Measurements from ENCODE around the gene PRDX5. TPM values are rescaled to one million over a fixed set of nuclear protein-coding genes. Genes with fewer than 3 reads are reported as not detected.

PRDX5 gene
- total RNA-seq, 2 experiments from 2014 or later, result 125 to 163 TPM

DNA sequence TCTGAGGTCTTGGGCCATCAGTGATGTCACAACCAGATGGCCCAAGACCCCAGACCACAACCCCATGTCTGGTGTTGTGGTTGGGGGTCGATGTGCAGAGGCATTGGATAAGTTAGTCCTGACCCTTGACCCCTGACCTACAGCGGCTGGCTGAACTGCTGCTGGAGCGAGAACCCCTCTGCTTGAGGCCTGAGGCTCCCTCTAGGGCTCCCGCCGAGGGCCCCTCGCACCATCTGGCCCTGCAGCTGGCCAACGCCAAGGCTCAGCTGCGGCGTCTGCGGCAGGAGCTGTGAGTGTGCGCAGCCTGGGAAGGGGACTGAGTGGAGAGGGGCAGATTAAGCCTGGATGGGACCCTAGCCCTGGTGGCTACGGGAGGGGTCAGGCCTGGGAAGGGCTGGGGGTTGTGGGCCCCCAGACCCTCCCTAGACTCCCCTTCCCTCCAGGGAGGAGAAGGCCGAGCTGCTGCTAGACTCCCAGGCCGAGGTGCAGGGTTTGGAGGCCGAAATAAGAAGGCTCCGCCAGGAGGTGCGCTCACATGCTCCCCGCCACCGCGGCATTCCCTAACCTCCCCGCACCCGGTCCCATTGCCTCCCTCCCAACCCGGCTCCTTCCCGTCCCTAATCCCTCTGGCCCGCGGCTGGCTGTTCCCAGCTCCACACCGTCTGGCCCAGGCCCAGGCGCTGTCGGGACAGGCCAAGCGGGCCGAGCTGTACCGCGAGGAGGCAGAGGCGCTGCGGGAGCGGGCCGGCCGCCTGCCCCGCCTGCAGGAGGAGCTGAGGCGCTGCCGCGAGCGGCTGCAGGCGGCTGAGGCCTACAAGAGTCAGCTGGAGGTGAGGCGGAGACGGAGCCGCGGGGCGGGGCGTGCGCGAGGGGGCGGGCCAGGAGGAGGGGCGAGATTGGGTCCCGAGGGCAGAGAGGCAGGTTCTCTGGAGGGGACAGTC is 24.2 kb downstream of the PRDX5 start:
- Mint-ChIP-seq H3K9me3 (ENCODE audit: low read depth) (no peaks in the 10 kb centered on the region), H3K4me3 (peak overlapping the region; percentile 30), H3K27ac (no peak overlapping the region), H3K4me1 (peaks cover 50% of the 10 kb centered on the region), H3K36me3 (peaks cover 25% of the 10 kb centered on the region), H3K27me3 (no peaks in the 10 kb centered on the region)
- DNase-seq (peak; percentile 95), ATAC-seq (peak; percentile 78)
- CTCF ChIA-PET, result interaction anchor here (0.7 to 5.1 kb wide), 16 partner anchors 10 to 310 kb away, joined by 3 to 51 read pairs (median 6); partner anchors contain the start of genes CATSPERZ, PRDX5 and TRMT112

DNA sequence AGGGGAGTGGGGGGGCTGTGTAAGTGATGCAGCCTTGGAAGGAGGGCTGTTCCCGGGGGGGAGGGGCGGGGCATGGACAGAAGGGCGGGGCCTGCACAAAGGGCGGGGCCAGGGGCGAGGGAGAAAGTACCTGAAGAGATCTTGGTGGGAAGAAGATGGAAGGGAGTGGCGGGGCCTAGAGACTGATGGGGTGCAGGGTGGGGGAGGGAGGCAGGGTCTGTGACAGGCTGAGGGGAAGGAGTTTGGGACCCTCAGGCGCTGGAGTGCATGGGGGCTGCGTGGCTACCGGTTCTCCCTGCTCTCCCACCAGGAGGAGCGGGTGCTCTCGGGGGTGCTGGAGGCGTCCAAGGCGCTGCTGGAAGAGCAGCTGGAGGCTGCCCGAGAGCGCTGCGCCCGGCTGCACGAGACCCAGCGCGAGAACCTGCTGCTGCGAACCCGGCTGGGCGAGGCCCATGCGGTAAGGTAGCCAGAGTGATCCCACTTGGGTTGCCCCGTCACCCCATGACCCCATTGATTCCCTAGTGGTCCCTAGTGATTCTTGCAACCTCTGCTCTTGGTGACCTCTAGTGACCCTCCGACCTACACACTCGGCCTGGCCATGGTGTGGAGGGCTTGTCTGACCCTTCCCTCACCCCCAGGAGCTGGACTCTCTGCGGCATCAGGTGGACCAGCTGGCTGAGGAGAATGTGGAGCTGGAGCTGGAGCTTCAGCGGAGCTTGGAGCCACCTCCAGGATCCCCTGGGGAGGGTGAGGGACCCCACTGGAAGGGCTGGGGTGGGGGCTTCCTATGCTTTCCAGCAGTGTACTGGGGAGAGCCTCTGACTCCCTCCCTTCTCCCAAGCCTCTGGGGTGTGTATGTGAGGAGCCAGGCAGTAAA is 25.2 kb downstream of the PRDX5 start:
- H3K4me3 Mint-ChIP-seq, result peak overlapping the region; percentile 30
- ATAC-seq, result no peak
- DNase-seq, result no peak
- H3K36me3 Mint-ChIP-seq, result peaks cover 18% of the 10 kb centered on the region
- H3K4me1 Mint-ChIP-seq, result peaks cover 42% of the 10 kb centered on the region
- CTCF ChIA-PET, result interaction anchor here (0.9 to 5.1 kb wide), 13 partner anchors 10 to 308 kb away, joined by 3 to 51 read pairs (median 6); partner anchors contain the start of genes PRDX5 and TRMT112
- no peaks in the 10 kb centered on the region for H3K9me3 Mint-ChIP-seq (ENCODE audit: low read depth)
- no peaks in the 10 kb centered on the region for H3K27me3 Mint-ChIP-seq
- no peak overlapping the region for H3K27ac Mint-ChIP-seq

DNA sequence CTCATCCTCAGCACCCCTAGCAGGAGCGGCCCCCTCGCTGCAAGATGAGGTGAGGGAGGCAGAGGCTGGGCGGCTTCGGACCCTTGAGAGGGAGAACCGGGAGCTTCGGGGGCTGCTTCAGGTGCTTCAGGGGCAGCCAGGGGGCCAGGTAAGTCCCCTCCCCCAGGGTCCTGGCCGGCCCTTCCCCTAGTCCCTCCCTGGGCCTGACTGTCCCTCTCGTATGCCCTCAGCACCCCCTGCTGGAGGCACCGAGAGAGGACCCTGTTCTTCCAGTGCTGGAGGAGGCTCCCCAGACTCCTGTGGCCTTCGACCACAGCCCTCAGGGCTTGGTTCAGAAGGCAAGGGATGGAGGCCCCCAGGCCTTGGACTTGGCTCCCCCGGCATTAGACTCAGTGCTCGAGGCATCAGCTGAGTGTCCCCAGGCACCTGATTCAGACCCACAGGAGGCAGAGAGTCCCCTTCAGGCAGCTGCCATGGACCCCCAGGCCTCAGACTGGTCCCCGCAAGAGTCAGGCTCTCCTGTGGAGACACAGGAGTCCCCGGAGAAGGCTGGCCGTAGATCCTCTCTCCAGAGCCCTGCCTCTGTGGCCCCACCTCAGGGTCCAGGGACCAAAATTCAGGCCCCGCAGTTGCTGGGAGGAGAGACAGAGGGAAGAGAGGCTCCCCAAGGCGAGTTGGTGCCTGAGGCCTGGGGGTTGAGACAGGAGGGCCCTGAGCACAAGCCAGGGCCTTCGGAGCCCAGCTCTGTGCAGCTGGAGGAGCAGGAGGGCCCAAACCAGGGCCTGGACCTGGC is 26.0 kb downstream of the PRDX5 start:
- CTCF ChIA-PET, result interaction anchor here (0.9 to 5.1 kb wide), 4 partner anchors 9 to 73 kb away, joined by 3 to 51 read pairs (median 6); no protein-coding TSS in a partner anchor
- H3K4me1 Mint-ChIP-seq, result peaks cover 34% of the 10 kb centered on the region
- no peak overlapping the region for H3K4me3 Mint-ChIP-seq
- H3K36me3 Mint-ChIP-seq, result peaks cover 16% of the 10 kb centered on the region
- H3K27ac Mint-ChIP-seq, result no peak overlapping the region
- no peak for DNase-seq
- no peak for ATAC-seq
- H3K27me3 Mint-ChIP-seq, result no peaks in the 10 kb centered on the region
- H3K9me3 Mint-ChIP-seq (ENCODE audit: low read depth), result no peaks in the 10 kb centered on the region

DNA sequence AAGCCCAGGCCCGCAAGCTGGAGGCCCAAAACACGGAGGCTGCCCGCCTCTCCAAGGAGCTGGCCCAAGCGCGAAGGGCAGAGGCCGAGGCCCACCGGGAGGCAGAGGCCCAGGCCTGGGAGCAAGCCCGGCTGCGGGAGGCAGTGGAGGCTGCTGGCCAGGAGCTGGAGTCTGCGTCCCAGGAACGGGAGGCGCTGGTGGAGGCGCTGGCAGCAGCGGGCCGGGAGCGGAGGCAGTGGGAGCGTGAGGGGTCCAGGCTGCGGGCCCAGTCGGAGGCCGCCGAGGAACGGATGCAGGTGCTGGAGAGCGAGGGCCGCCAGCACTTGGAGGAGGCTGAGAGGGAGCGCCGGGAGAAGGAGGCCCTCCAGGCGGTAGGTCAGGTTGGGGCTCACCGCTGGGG is 26.9 kb downstream of the PRDX5 start:
- DNase-seq (no peak), ATAC-seq (no peak)
- CTCF ChIA-PET, result interaction anchor here (1.5 to 1.6 kb wide), 3 partner anchors 10 to 30 kb away, joined by 3 to 5 read pairs (median 3); no protein-coding TSS in a partner anchor
- Mint-ChIP-seq H3K4me1 (peaks cover 26% of the 10 kb centered on the region), H3K36me3 (peaks cover 18% of the 10 kb centered on the region), H3K4me3 (no peak overlapping the region), H3K27ac (no peak overlapping the region), H3K9me3 (ENCODE audit: low read depth) (no peaks in the 10 kb centered on the region), H3K27me3 (no peaks in the 10 kb centered on the region)

DNA sequence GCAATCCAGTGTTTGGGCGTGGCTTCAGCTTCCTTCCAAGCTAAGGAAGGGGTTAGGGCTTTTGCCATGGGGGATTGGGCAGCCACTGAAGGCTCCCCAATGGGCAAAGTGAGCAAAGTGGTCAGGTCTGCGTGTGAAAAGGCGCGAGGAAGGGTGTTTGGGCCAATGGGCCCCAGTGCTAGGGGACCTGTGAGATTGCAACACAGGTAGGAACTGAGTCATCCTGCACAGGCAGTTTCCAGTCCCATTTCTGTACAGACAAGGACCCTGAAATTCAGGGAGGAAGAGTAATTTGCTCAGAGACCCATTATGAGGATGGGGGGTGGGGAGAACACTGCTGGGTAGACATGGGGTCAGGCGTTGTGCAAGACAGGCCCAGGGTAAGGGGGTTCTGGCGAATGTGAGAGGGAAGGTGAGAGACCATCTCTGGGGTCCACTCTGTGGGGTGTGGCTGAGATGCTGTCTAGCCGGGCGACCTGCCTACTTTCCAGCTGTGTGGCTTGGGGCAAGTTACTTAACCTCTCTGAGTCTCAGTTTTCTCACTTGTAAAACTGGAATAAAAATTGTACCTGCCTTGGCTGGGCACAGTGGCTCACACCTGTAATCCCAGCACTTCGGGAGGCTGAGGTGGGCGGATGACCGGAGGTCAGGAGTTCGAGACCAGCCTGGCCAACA is 29.4 kb downstream of the PRDX5 start:
- DNase-seq, result no peak
- Mint-ChIP-seq H3K36me3 (peaks cover 13% of the 10 kb centered on the region), H3K27me3 (no peaks in the 10 kb centered on the region), H3K9me3 (ENCODE audit: low read depth) (no peaks in the 10 kb centered on the region), H3K27ac (no peak overlapping the region), H3K4me1 (peaks cover 11% of the 10 kb centered on the region), H3K4me3 (no peak overlapping the region)
- ATAC-seq, result no peak
- CTCF ChIA-PET, result no interaction called here

DNA sequence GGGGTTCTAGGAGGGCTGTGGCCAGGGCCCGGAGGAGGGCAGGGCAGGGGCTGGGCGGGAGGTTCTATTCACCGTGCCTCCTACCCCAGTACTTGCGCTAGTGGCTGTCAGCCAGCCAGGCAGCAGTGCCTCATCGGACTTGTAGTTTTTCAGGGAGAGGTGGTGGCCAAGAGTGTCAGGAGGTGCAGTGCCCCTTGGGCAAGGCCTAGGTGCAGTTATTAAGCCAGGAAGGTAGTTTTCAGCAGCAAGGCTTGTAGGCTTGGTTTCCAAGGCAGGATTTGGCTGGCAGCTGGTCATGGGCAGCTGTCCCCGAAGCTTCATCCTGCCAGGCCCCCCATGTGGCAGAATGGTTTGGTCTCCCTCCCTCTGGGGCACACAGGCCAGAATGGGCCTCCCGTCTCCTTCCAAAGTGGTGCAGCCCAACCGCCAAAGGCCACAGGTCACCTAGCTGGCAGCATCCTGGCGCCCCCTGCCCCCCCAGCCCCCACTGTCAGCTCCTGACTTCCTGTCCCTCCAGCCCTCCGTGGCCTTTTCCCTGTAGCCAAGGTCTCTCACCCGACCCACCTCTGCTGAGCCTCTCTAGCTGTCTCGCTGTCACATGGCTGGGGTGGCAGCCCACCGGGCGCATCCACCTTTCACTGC is 30.6 kb downstream of the PRDX5 start:
- CTCF ChIA-PET, result interaction anchor here (2.5 kb wide), 1 partner anchor 101 kb away, joined by 6 read pairs; no protein-coding TSS in a partner anchor
- Mint-ChIP-seq H3K4me3 (no peak overlapping the region), H3K9me3 (ENCODE audit: low read depth) (no peaks in the 10 kb centered on the region), H3K27me3 (no peaks in the 10 kb centered on the region), H3K4me1 (peaks cover 11% of the 10 kb centered on the region), H3K36me3 (peaks cover 12% of the 10 kb centered on the region), H3K27ac (no peak overlapping the region)
- ATAC-seq (no peak), DNase-seq (no peak)

DNA sequence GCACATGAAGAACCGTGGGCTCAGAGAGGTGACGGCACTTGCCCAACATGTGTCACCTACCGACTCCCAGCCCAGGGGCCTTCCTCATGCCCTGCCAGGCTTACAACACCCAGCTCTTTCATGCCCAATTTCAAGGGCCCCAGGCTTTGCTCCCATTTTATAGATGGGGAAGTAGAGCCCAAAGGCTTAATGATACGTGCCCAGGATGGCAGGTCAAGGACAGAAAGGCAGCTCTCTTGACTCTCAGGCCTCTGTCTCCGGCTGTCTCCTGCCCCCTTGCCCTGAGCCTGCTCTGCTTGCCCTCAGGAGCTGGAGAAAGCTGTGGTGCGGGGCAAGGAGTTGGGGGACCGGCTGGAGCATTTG is 31.1 kb downstream of the PRDX5 start:
- H3K27ac Mint-ChIP-seq, result no peak overlapping the region
- ATAC-seq (no peak), DNase-seq (no peak)
- H3K27me3 Mint-ChIP-seq, result no peaks in the 10 kb centered on the region
- peaks cover 11% of the 10 kb centered on the region for H3K4me1 Mint-ChIP-seq
- no peaks in the 10 kb centered on the region for H3K9me3 Mint-ChIP-seq (ENCODE audit: low read depth)
- peaks cover 12% of the 10 kb centered on the region for H3K36me3 Mint-ChIP-seq
- no peak overlapping the region for H3K4me3 Mint-ChIP-seq
- CTCF ChIA-PET, result interaction anchor here (2.0 to 2.5 kb wide), 2 partner anchors 31 to 100 kb away, joined by 5 to 6 read pairs; partner anchors contain the start of genes PRDX5 and TRMT112

DNA sequence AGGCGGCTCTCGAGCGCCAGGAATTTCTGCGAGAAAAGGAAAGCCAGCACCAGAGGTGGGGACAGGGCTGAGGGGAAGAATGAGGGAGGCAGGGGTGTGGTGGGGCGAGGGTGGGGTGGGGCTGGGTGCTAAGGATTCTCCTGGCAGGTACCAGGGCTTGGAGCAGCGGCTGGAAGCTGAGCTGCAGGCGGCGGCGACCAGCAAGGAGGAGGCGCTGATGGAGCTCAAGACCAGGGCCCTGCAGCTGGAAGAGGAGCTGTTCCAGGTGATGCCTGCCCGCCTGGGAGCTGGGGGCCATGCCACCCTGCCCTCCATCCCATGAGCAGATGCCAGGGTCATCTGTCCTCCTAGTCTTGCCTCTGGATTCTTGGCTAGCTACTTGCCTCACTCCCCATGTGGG is 31.5 kb downstream of the PRDX5 start:
- CTCF ChIA-PET, result interaction anchor here (2.0 to 2.5 kb wide), 2 partner anchors 32 to 100 kb away, joined by 5 to 6 read pairs; partner anchors contain the start of genes PRDX5 and TRMT112
- no peaks in the 10 kb centered on the region for H3K9me3 Mint-ChIP-seq (ENCODE audit: low read depth)
- peaks cover 11% of the 10 kb centered on the region for H3K4me1 Mint-ChIP-seq
- DNase-seq (no peak), ATAC-seq (no peak)
- peaks cover 12% of the 10 kb centered on the region for H3K36me3 Mint-ChIP-seq
- no peak overlapping the region for H3K4me3 Mint-ChIP-seq
- H3K27ac Mint-ChIP-seq, result no peak overlapping the region
- no peaks in the 10 kb centered on the region for H3K27me3 Mint-ChIP-seq

DNA sequence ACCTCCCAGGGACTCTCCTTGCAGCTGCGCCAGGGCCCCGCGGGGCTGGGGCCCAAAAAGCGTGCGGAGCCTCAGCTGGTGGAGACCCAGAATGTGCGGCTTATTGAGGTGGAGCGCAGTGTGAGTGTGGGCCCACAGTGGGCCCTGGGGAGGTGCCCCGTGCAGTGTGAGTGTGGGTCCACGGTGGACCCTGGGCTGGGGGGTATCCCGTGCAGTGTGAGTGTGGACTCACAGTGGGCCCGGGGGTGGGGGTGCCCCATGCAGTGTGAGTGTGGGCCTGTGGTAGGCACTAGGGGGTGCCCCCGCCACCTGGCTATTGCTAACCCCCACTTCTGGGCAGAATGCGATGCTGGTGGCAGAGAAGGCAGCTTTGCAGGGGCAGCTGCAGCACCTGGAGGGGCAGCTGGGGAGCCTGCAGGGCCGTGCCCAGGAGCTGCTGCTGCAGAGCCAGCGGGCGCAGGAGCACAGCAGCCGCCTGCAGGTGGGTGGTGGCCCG is 33.3 kb downstream of the PRDX5 start:
- ATAC-seq (no peak), DNase-seq (no peak)
- H3K36me3 Mint-ChIP-seq, result peaks cover 7% of the 10 kb centered on the region
- peaks cover 2% of the 10 kb centered on the region for H3K4me1 Mint-ChIP-seq
- no peak overlapping the region for H3K27ac Mint-ChIP-seq
- H3K4me3 Mint-ChIP-seq, result no peak overlapping the region
- CTCF ChIA-PET, result interaction anchor here (1.4 to 3.1 kb wide), 2 partner anchors 9 kb away, joined by 6 to 14 read pairs; no protein-coding TSS in a partner anchor
- no peaks in the 10 kb centered on the region for H3K9me3 Mint-ChIP-seq (ENCODE audit: low read depth)
- H3K27me3 Mint-ChIP-seq, result no peaks in the 10 kb centered on the region

DNA sequence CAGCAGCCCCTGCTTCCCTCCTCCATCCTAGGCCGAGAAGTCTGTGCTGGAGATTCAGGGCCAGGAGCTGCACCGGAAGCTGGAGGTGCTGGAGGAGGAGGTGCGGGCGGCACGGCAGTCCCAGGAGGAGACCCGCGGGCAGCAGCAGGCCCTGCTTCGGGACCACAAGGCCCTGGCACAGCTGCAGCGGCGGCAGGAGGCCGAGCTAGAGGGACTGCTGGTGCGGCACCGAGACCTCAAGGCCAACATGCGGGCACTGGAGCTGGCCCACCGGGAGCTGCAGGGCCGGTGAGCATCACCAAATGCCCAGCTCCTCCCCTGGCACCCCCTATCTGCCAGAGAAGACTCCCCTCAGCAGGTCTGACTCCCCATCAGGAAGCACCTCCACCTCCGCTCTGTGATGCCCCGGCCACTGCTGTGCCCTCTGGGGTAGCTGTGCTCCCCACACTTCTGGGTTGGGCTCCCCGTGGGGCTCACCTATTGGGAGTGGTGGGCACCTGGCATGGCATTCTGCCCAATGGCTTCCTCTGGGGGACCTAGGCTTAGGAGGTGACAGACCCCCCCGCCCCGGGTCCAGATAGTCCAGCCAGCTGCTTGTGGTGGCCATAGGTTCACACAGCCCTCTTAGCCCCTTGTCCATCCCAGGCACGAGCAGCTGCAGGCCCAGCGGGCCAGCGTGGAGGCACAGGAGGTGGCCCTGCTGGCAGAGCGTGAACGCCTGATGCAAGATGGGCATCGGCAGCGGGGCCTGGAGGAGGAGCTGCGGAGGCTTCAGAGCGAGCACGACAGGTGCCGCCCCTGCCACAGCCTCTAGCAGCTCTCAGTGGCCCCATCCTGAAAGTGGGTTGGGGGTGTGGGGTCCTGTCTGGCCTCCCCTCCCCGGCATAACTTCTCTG is 34.4 kb downstream of the PRDX5 start:
- peaks cover 5% of the 10 kb centered on the region for H3K36me3 Mint-ChIP-seq
- ATAC-seq, result no peak

More for the DNA sequence above, 34.4 kb downstream of the PRDX5 start:
- H3K27ac Mint-ChIP-seq, result no peak overlapping the region
- no peak overlapping the region for H3K4me3 Mint-ChIP-seq
- peaks cover 5% of the 10 kb centered on the region for H3K4me1 Mint-ChIP-seq
- CTCF ChIA-PET, result interaction anchor here (0.8 to 3.1 kb wide), 5 partner anchors 9 to 97 kb away, joined by 3 to 14 read pairs (median 4); partner anchors contain the start of genes PRDX5 and TRMT112
- DNase-seq, result no peak
- no peaks in the 10 kb centered on the region for H3K27me3 Mint-ChIP-seq
- no peaks in the 10 kb centered on the region for H3K9me3 Mint-ChIP-seq (ENCODE audit: low read depth)

All from activated CD8-positive, alpha-beta memory T cell treated with anti-CD3 and anti-CD28 coated beads, Interleukin-2, amount 10 ng/mL, durations not matched to agents 7 days and 5 days (primary cell).